Measurements from ENCODE around the gene CTNNA3.

DNA sequence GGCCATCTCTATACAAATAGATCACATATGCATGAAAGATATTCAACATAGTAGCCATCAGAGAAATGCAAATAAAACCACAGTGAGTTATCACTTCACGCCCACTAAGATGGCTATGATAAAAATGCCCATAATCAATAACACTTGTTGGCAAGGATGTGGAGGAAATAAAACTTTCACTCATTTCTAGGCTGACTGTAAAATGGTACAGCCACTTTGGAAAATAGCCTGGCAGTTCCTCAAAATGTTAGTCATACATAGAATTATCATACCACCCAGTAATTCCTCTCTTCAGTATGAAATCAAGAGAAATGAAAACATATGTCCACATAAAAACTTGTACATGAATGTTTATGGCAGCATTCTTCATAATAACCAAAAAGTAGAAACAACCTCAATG lies 445.3 kb downstream of the CTNNA3 start:
- TF ChIP-seq, protein P1, sequence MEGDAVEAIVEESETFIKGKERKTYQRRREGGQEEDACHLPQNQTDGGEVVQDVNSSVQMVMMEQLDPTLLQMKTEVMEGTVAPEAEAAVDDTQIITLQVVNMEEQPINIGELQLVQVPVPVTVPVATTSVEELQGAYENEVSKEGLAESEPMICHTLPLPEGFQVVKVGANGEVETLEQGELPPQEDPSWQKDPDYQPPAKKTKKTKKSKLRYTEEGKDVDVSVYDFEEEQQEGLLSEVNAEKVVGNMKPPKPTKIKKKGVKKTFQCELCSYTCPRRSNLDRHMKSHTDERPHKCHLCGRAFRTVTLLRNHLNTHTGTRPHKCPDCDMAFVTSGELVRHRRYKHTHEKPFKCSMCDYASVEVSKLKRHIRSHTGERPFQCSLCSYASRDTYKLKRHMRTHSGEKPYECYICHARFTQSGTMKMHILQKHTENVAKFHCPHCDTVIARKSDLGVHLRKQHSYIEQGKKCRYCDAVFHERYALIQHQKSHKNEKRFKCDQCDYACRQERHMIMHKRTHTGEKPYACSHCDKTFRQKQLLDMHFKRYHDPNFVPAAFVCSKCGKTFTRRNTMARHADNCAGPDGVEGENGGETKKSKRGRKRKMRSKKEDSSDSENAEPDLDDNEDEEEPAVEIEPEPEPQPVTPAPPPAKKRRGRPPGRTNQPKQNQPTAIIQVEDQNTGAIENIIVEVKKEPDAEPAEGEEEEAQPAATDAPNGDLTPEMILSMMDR (conservative IDR thresholded peaks at IDR 0.05 in 1 of 2, IDR thresholded peaks at IDR 0.05 in 1 of 2; ENCODE audit: low read depth in 1 of 2, low read length in 2 of 2) = no peak
- no peak for TF ChIP-seq EZH2 (IDR thresholded peaks at IDR 0.05; ENCODE audit: low read length, missing control alignments)
